GM12878 (cell line): ENCODE results near the gene OLFML3. TPM values are rescaled to one million over a fixed set of nuclear protein-coding genes. Genes with fewer than 3 reads are reported as not detected.

Experiments used
- ATAC-seq: fragments of 200-7000 bp; cut with Tn5 transposase; 3 replicates; pipeline ENCODE4 v1.9.1; 2020; ENCODE audit warnings: mild to moderate bottlenecking, moderate library complexity
- BruUV-seq: library from RNA; stranded (reverse); fragments of 400-500 nt; replicated peaks from 2 replicates; lab custom pipeline; 2021; lab: Mats Ljungman, UMichigan
- CTCF ChIA-PET: fragments of 300-600 bp; sonication (Branson Sonifier 250); formaldehyde crosslinking; extraction: SDS; loops from one replicate; lab custom pipeline; 2021; ENCODE audit warnings: inconsistent platforms; lab: Yijun Ruan, JAX
- POLR2A ChIA-PET: fragments of 350-600 bp; formaldehyde crosslinking; extraction: SDS; loops from one replicate; lab custom pipeline; 2021; ENCODE audit warnings: inconsistent platforms; lab: Charles Lee
- RAD21 ChIA-PET: fragments of 300-600 bp; sonication (Branson Sonifier 250); formaldehyde crosslinking; loops from one replicate; lab custom pipeline; 2023; ENCODE audit warnings: antibody characterized with exemption; ENCODE audit not compliant: unreplicated experiment; lab: Charles Lee
- SMC1A ChIA-PET: fragments of 300-600 bp; sonication (Branson Sonifier 250); formaldehyde crosslinking; loops from one replicate; lab custom pipeline; 2023; ENCODE audit not compliant: unreplicated experiment, uncharacterized antibody; lab: Charles Lee
- DNase-seq: peaks from one replicate; pipeline ENCODE4 v3.0.0-alpha.2; 2011; ENCODE audit warnings: low read depth, low spot score
- FAIRE-seq: peaks from 3 replicates; lab custom pipeline; 2011; peaks lifted over from hg19 to GRCh38; lab: Jason Lieb, UNC
- H2AFZ ChIP-seq: 2 replicates; pipeline ENCODE4 v1.6.0; 2011; ENCODE audit warnings: low read depth, low read length, control low read depth; ENCODE audit not compliant: control insufficient read depth
- H3K27ac ChIP-seq: 2 replicates; pipeline ENCODE4 v1.5.1; 2011; ENCODE audit warnings: control low read depth; ENCODE audit not compliant: control insufficient read depth, insufficient read depth
- H3K27me3 ChIP-seq, 2 experiments: replicated peaks in 1 of 2; 2 replicates each; pipeline versions ENCODE4 v1.6.0 to v1.6.1; 2011; ENCODE audit warnings: low read length in 1 of 2; ENCODE audit not compliant: control insufficient read depth in 2 of 2, insufficient read depth in 2 of 2
- H3K36me3 ChIP-seq, 2 experiments: 2 replicates each; pipeline ENCODE4 v1.5.1; 2011; ENCODE audit warnings: low read length in 1 of 2; ENCODE audit not compliant: control insufficient read depth in 2 of 2, insufficient read depth in 2 of 2
- H3K4me1 ChIP-seq: 2 replicates; pipeline ENCODE4 v1.6.1; 2011; ENCODE audit warnings: mild to moderate bottlenecking, low read length, moderate library complexity, mixed read lengths; ENCODE audit not compliant: control insufficient read depth, insufficient read depth
- H3K4me2 ChIP-seq: 2 replicates; pipeline ENCODE4 v1.6.0; 2011; ENCODE audit warnings: control low read depth; ENCODE audit not compliant: control insufficient read depth, insufficient read depth
- H3K4me3 ChIP-seq: fragments of 200-600 bp; sonication (generic); 2 replicates; pipeline ENCODE4 v1.5.1; 2016
- H3K79me2 ChIP-seq: 2 replicates; pipeline ENCODE4 v1.6.0; 2011; ENCODE audit warnings: low read length; ENCODE audit not compliant: control insufficient read depth, insufficient read depth
- H3K9ac ChIP-seq: 2 replicates; pipeline ENCODE4 v1.8.0; 2011; ENCODE audit warnings: low read length, control low read depth, mixed read lengths; ENCODE audit not compliant: control insufficient read depth, insufficient read depth
- H3K9me3 ChIP-seq: replicated peaks from 3 replicates; pipeline ENCODE4 v1.5.1; 2011; ENCODE audit warnings: mild to moderate bottlenecking, low read length; ENCODE audit not compliant: control insufficient read depth, insufficient read depth
- H4K20me1 ChIP-seq: 2 replicates; pipeline ENCODE4 v1.6.0; 2011; ENCODE audit not compliant: control insufficient read depth, insufficient read depth
- CBX3 ChIP-seq: fragments of 200-600 bp; sonication (generic); IDR thresholded peaks from 2 replicates; pipeline ENCODE4 v1.6.1; 2016; ENCODE audit warnings: low read depth, borderline replicate concordance
- CREB1 ChIP-seq: IDR thresholded peaks from 2 replicates; pipeline ENCODE4 v1.6.1; 2012; ENCODE audit warnings: low read depth, mild to moderate bottlenecking, inconsistent platforms
- MEF2B ChIP-seq: fragments of 450-650 bp; IDR thresholded peaks from 2 replicates; pipeline ENCODE4 v1.6.1; 2018; ENCODE audit warnings: mild to moderate bottlenecking, moderate library complexity; ENCODE audit not compliant: partially characterized antibody, poor library complexity, severe bottlenecking
- MXI1 ChIP-seq: fragments of 150-350 bp; IDR thresholded peaks from 2 replicates; pipeline ENCODE4 v1.6.1; 2011; ENCODE audit warnings: low read depth, mild to moderate bottlenecking, inconsistent platforms, low read length, improper control_type of control experiment
- SPI1 ChIP-seq: IDR thresholded peaks from 2 replicates; pipeline ENCODE4 v1.6.1; 2011; ENCODE audit warnings: low read depth, mild to moderate bottlenecking, low read length, moderate library complexity, borderline replicate concordance; ENCODE audit not compliant: insufficient read depth
- SRF ChIP-seq, 2 experiments: IDR thresholded peaks; 2 replicates each; pipeline ENCODE4 v1.6.1; 2011; ENCODE audit warnings: low read depth in 2 of 2, low read length in 2 of 2, mild to moderate bottlenecking in 1 of 2, moderate library complexity in 1 of 2
- YY1 ChIP-seq: IDR thresholded peaks from 2 replicates; pipeline ENCODE4 v1.6.1; 2011; ENCODE audit warnings: low read depth, mild to moderate bottlenecking, low read length
- ZZZ3 ChIP-seq: IDR thresholded peaks from 2 replicates; pipeline ENCODE4 v1.6.1; 2011; ENCODE audit warnings: low read depth; ENCODE audit not compliant: control insufficient read depth, insufficient read length
- WGBS: methylation state at CpG from one replicate; pipeline ENCODE4 v1.1.6; 2016; ENCODE audit warnings: low lambda C conversion rate; ENCODE audit not compliant: insufficient replicate concordance, insufficient coverage; ENCODE audit errors: missing lambda C conversion rate; 5-methylcytosine and 5-hydroxymethylcytosine counted together
- in situ Hi-C: fragments of 300-500 bp; cut with MboI; formaldehyde crosslinking; loops from 9 replicates; pipeline ENCODE4 v1.14.3; 2018; ENCODE audit warnings: mixed read lengths
- intact Hi-C: fragments of 100-400 bp; cut with micrococcal nuclease; formaldehyde crosslinking; loops from one replicate; pipeline ENCODE4 v1.14.2; 2022; ENCODE audit not compliant: unreplicated experiment
- polyA plus RNA-seq, 11 experiments: library from polyadenylated mRNA; depleted of rRNA in 4 of 11; unstranded in 6 of 11; stranded (reverse) in 5 of 11; fragments of >200 nt; fragmentation: Nextera tagmentation in 4 of 11; fragmentation: Illumina TruSeq in 1 of 11; extraction: Ambion mirVana in 4 of 11; extraction: Trizol in 1 of 11; gene quantifications; 1 replicate in 1 of 11; 2 replicates in 10 of 11; pipeline versions ENCODE4 v1.2.1 to v1.2.3, GENCODE V29; 2011 to 2016; ENCODE audit warnings: inconsistent platforms in 2 of 11, missing spikeins in 2 of 11, low read depth in 1 of 11
- total RNA-seq, 4 experiments: library from RNA; depleted of rRNA in 3 of 4; stranded (reverse); fragments of >200 nt in 3 of 4; fragmentation: Illumina TruSeq in 1 of 4; extraction: Trizol in 1 of 4; gene quantifications; 2 replicates each; pipeline versions ENCODE4 v1.2.1 to v1.2.3, GENCODE V29; 2013 to 2021
- TF ChIP-seq, protein P1 (sequence below): fragments of 450-650 bp; formaldehyde crosslinking; IDR thresholded peaks from 2 replicates; pipeline ENCODE4 v1.4.0; 2020; ENCODE audit warnings: mild to moderate bottlenecking, moderate library complexity

The OLFML3 gene
- total and polyA plus RNA-seq, 10 of the 15 experiments (the other 5 are each of a cell fraction or from before 2014, with no cell fraction given): 0.03 TPM; not detected in 9

DNA sequence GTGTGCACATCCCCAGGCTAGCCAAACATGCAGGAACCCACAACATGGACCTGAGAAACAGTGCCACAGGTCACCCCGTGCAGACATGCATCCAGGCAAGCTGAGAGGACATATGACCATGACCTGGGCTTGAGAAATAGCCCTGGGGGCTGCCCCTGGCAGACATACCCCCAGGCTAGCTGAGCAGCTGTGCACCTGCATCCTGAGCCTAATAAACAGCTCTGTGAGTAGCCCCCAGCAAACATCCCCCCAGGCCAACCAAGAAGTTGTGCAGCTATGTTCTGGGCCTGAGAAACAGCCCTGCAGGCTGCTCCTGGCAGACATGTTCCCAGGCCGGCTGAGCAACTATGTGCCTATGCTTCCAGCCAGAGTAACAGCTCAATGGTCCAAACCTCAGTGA is 14.5 kb downstream of the OLFML3 start:
- DNase-seq: no peak
- FAIRE-seq: no peak
- Histone ChIP-seq H2AFZ (no peak overlapping the region), H3K79me2 (no peaks in the 10 kb centered on the region), H3K4me3 (no peak overlapping the region), H3K9ac (no peak overlapping the region), H3K4me1 (no peaks in the 10 kb centered on the region), H3K27me3 (no peaks in the 10 kb centered on the region), H3K27ac (no peak overlapping the region), H3K4me2 (no peak overlapping the region), H3K36me3 (no peaks in the 10 kb centered on the region; a peak in 1 of 4 replicates), H3K9me3 (peaks cover 10% of the 10 kb centered on the region; the same call in 2 of the 3 replicates), H4K20me1 (no peaks in the 10 kb centered on the region)
- intact Hi-C loops: no loop called here
- ATAC-seq: no peak
- in situ Hi-C loops: no loop called here
- BruUV-seq: no TSS peak
- TF ChIP-seq CREB1 (no peak), SPI1 (no peak), ZZZ3 (no peak), MXI1 (no peak), YY1 (no peak), SRF (IDR thresholded peaks at IDR 0.05; ENCODE audit: low read depth in 2 of 2, low read length in 2 of 2) (no peak), CBX3 (no peak), MEF2B (no peak)
- TF ChIP-seq, protein P1, sequence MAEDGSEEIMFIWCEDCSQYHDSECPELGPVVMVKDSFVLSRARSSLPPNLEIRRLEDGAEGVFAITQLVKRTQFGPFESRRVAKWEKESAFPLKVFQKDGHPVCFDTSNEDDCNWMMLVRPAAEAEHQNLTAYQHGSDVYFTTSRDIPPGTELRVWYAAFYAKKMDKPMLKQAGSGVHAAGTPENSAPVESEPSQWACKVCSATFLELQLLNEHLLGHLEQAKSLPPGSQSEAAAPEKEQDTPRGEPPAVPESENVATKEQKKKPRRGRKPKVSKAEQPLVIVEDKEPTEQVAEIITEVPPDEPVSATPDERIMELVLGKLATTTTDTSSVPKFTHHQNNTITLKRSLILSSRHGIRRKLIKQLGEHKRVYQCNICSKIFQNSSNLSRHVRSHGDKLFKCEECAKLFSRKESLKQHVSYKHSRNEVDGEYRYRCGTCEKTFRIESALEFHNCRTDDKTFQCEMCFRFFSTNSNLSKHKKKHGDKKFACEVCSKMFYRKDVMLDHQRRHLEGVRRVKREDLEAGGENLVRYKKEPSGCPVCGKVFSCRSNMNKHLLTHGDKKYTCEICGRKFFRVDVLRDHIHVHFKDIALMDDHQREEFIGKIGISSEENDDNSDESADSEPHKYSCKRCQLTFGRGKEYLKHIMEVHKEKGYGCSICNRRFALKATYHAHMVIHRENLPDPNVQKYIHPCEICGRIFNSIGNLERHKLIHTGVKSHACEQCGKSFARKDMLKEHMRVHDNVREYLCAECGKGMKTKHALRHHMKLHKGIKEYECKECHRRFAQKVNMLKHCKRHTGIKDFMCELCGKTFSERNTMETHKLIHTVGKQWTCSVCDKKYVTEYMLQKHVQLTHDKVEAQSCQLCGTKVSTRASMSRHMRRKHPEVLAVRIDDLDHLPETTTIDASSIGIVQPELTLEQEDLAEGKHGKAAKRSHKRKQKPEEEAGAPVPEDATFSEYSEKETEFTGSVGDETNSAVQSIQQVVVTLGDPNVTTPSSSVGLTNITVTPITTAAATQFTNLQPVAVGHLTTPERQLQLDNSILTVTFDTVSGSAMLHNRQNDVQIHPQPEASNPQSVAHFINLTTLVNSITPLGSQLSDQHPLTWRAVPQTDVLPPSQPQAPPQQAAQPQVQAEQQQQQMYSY (CRISPR knock-in tag): no peak
- ChIA-PET RAD21 (interaction anchor here (1.3 kb wide), 1 partner anchor 171 kb away, joined by 3 read pairs; no protein-coding TSS in a partner anchor), CTCF (interaction anchor here (1.1 to 1.3 kb wide), 3 partner anchors 9 to 289 kb away, joined by 3 to 4 read pairs (median 4); no protein-coding TSS in a partner anchor), POLR2A (interaction anchor here (1.1 kb wide), 1 partner anchor 64 kb away, joined by 3 read pairs; no protein-coding TSS in a partner anchor), SMC1A (interaction anchor here (1.1 to 2.2 kb wide), 3 partner anchors 10 to 289 kb away, joined by 3 to 10 read pairs (median 6); partner anchors contain the start of gene OLFML3)
- whole genome bisulfite sequencing: 47% methylated on average over 2 of the region's 2 CpGs
